C4-2B (cell line): ENCODE results near the gene PLSCR2.

Experiments
- ZFX ChIP-seq: fragments of 450-650 bp; IDR thresholded peaks from 2 replicates; pipeline ENCODE4 v1.6.1; 2017
- TF ChIP-seq, protein P1 (sequence below): fragments of 450-650 bp; conservative IDR thresholded peaks from 2 replicates; pipeline ENCODE4 v1.5.1; 2017; ENCODE audit warnings: mild to moderate bottlenecking

DNA sequence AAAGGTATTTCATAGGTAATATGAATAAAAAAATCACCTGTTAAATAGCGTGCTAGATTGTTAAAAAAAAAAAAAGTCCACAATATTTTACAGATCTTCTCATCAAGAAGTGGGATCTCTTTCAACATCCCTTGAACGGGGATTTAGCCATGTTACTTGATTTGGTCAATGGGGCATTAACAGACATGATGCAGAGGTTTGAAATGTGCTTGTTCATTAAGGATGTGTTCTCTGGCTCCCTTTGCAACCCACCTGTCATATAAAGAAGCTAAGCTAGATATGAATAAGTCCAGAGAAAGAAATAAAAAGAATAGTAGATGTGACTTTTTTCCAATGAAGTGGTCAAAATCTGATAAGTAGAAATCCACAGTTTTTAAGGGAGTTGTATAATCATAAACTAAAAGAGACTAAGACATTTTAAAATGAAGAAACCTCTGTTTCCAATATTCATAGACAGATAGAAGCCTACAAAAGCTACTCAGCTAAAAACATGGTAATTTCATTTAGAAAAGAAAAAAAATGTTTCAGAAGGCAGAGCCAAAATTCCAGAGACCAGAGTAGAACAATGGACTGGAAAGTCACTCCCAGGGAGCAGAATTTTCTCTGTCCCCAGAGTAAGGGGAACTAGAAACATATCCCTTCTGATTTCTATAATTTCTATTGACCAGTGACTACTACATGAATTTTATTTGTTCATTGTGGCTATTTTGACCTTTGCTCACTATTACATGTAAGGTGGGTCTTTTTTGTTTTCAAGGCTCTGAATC, 79.2 kb downstream of the PLSCR2 start:
- no peak for TF ChIP-seq ZFX
- TF ChIP-seq, protein P1, sequence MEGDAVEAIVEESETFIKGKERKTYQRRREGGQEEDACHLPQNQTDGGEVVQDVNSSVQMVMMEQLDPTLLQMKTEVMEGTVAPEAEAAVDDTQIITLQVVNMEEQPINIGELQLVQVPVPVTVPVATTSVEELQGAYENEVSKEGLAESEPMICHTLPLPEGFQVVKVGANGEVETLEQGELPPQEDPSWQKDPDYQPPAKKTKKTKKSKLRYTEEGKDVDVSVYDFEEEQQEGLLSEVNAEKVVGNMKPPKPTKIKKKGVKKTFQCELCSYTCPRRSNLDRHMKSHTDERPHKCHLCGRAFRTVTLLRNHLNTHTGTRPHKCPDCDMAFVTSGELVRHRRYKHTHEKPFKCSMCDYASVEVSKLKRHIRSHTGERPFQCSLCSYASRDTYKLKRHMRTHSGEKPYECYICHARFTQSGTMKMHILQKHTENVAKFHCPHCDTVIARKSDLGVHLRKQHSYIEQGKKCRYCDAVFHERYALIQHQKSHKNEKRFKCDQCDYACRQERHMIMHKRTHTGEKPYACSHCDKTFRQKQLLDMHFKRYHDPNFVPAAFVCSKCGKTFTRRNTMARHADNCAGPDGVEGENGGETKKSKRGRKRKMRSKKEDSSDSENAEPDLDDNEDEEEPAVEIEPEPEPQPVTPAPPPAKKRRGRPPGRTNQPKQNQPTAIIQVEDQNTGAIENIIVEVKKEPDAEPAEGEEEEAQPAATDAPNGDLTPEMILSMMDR: no peak
